HG03097 (cell line): ENCODE results near the gene SLC25A29.
"Not testable (repeated sequence)": the region's sequence is repeated elsewhere in the genome, so short reads cannot be mapped to it uniquely, and the experiment has no call there.

ENCODE experiments used
- ATAC-seq: cut with Tn5 transposase; IDR thresholded peaks from one replicate; pipeline ENCODE4 v1.9.1; 2021; ENCODE audit not compliant: unreplicated experiment, low FRiP score

The SLC25A29 gene

GRCh38 chr14:100283436-100283835 lies 22.8 kb downstream of the SLC25A29 start:
- not testable (repeated sequence) for ATAC-seq

GRCh38 chr14:100282766-100283419 lies 23.4 kb downstream of the SLC25A29 start:
- ATAC-seq = no peak

GRCh38 chr14:100282083-100282350 lies 24.2 kb downstream of the SLC25A29 start:
- no peak for ATAC-seq

GRCh38 chr14:100281286-100282082 lies 24.8 kb downstream of the SLC25A29 start:
- ATAC-seq = no peak

GRCh38 chr14:100279563-100279962 lies 26.7 kb downstream of the SLC25A29 start:
- no peak for ATAC-seq

- ATAC-seq = no peak
Observed at GRCh38 chr14:100279133-100279532, 27.1 kb downstream of the SLC25A29 start.

GRCh38 chr14:100278702-100279101 lies 27.5 kb downstream of the SLC25A29 start:
- ATAC-seq = peak; percentile 58

- ATAC-seq = no peak
Observed at GRCh38 chr14:100275214-100275613, 31.0 kb downstream of the SLC25A29 start.

- no peak for ATAC-seq
Observed at GRCh38 chr14:100274250-100274649, 32.0 kb downstream of the SLC25A29 start.

- ATAC-seq = no peak
Observed at GRCh38 chr14:100271247-100271939, 34.9 kb downstream of the SLC25A29 start.

GRCh38 chr14:100268591-100269207 lies 37.5 kb downstream of the SLC25A29 start:
- no peak for ATAC-seq

GRCh38 chr14:100267990-100268389 lies 38.3 kb downstream of the SLC25A29 start:
- ATAC-seq = no peak

GRCh38 chr14:100263141-100263540 lies 43.1 kb downstream of the SLC25A29 start:
- ATAC-seq = no peak

GRCh38 chr14:100262545-100262944 lies 43.7 kb downstream of the SLC25A29 start:
- no peak for ATAC-seq

GRCh38 chr14:100261621-100262020 lies 44.6 kb downstream of the SLC25A29 start:
- no peak for ATAC-seq

- ATAC-seq = no peak
Observed at GRCh38 chr14:100256339-100256895, 49.8 kb downstream of the SLC25A29 start.

GRCh38 chr14:100252684-100253083 lies 53.6 kb downstream of the SLC25A29 start:
- ATAC-seq = no peak

GRCh38 chr14:100250732-100251465 lies 55.3 kb downstream of the SLC25A29 start:
- ATAC-seq = no peak

- no peak for ATAC-seq
Observed at GRCh38 chr14:100246809-100247428, 59.3 kb downstream of the SLC25A29 start.

- ATAC-seq = no peak
Observed at GRCh38 chr14:100243020-100243419, 63.2 kb downstream of the SLC25A29 start.
